WTC11 (cell line): ENCODE measurements around the gene EFCAB8. TPM values are rescaled to one million over a fixed set of nuclear protein-coding genes. Genes with fewer than 3 reads are reported as not detected.

ENCODE experiments used
- ATAC-seq: fragments of 200-7000 bp; cut with Tn5 transposase; 2 replicates; pipeline ENCODE4 v1.10.0; 2021; ENCODE audit warnings: mild to moderate bottlenecking, moderate library complexity
- CTCF ChIA-PET: fragments of 300-600 bp; sonication (Branson Sonifier 250); formaldehyde crosslinking; loops from one replicate; lab custom pipeline; 2021; ENCODE audit warnings: antibody characterized with exemption; lab: Charles Lee
- POLR2A ChIA-PET: fragments of 350-600 bp; sonication (Branson Sonifier 250); formaldehyde crosslinking; loops from one replicate; lab custom pipeline; 2021; ENCODE audit warnings: antibody characterized with exemption; lab: Charles Lee
- DNase-seq: peaks from one replicate; pipeline ENCODE4 v3.0.0; 2021; ENCODE audit warnings: low spot score
- H3K27ac Mint-ChIP-seq: 2 replicates; pipeline ENCODE4 v1.8.0; 2021; ENCODE audit warnings: mixed read lengths
- H3K27me3 Mint-ChIP-seq: 2 replicates; pipeline ENCODE4 v1.8.0; 2021; ENCODE audit warnings: low read depth, mild to moderate bottlenecking, moderate library complexity, mixed read lengths
- H3K36me3 Mint-ChIP-seq: 2 replicates; pipeline ENCODE4 v1.8.0; 2021; ENCODE audit warnings: mixed read lengths
- H3K4me1 Mint-ChIP-seq: 2 replicates; pipeline ENCODE4 v1.8.0; 2022; ENCODE audit warnings: mixed read lengths
- H3K4me3 Mint-ChIP-seq: 2 replicates; pipeline ENCODE4 v1.8.0; 2021; ENCODE audit warnings: mild to moderate bottlenecking, moderate library complexity, mixed read lengths
- H3K9me3 Mint-ChIP-seq: 2 replicates; pipeline ENCODE4 v1.8.0; 2021; ENCODE audit warnings: mixed read lengths
- CBFB ChIP-seq: sonication (generic); formaldehyde crosslinking; IDR thresholded peaks from 2 replicates; pipeline ENCODE4 v1.8.1; 2022; ENCODE audit warnings: mild to moderate bottlenecking, low read depth, missing genetic modification reagents
- CREB1 ChIP-seq: sonication (generic); formaldehyde crosslinking; IDR thresholded peaks from 2 replicates; pipeline ENCODE4 v1.8.0; 2023; ENCODE audit warnings: mild to moderate bottlenecking, missing genetic modification reagents
- ESRRA ChIP-seq: sonication (generic); formaldehyde crosslinking; IDR thresholded peaks from 2 replicates; pipeline ENCODE4 v1.8.1; 2022; ENCODE audit warnings: mild to moderate bottlenecking, missing genetic modification reagents, borderline replicate concordance
- MXD4 ChIP-seq: fragments of 250-450 bp; sonication (Bioruptor Pico); IDR thresholded peaks from 2 replicates; pipeline ENCODE4 v1.8.0; 2021; ENCODE audit warnings: mild to moderate bottlenecking, moderate library complexity, borderline replicate concordance
- NR3C1 ChIP-seq: sonication (generic); formaldehyde crosslinking; conservative IDR thresholded peaks from 2 replicates; pipeline ENCODE4 v1.8.1; 2023; ENCODE audit warnings: low read depth, mild to moderate bottlenecking, missing genetic modification reagents
- RELA ChIP-seq: sonication (generic); formaldehyde crosslinking; IDR thresholded peaks from 2 replicates; pipeline ENCODE4 v1.8.1; 2022; ENCODE audit warnings: missing genetic modification reagents, mild to moderate bottlenecking, borderline replicate concordance
- RORB ChIP-seq: fragments of 250-450 bp; sonication (Bioruptor Pico); IDR thresholded peaks from 2 replicates; pipeline ENCODE4 v1.9.0; 2021; ENCODE audit warnings: mild to moderate bottlenecking
- TEAD4 ChIP-seq: sonication (generic); formaldehyde crosslinking; IDR thresholded peaks from 2 replicates; pipeline ENCODE4 v1.8.0; 2022; ENCODE audit warnings: mild to moderate bottlenecking, missing genetic modification reagents
- ZNF263 ChIP-seq: sonication (generic); formaldehyde crosslinking; IDR thresholded peaks from 2 replicates; pipeline ENCODE4 v1.8.1; 2022; ENCODE audit warnings: low read depth, mild to moderate bottlenecking, moderate library complexity, missing genetic modification reagents
- total RNA-seq: library from RNA; stranded (reverse); gene quantifications from 3 replicates; pipeline ENCODE4 v1.2.3, GENCODE V29; 2021
- TF ChIP-seq, protein P1 (sequence below): sonication (generic); formaldehyde crosslinking; IDR thresholded peaks from 2 replicates; pipeline ENCODE4 v1.8.1; 2022; ENCODE audit warnings: mild to moderate bottlenecking, moderate library complexity, missing genetic modification reagents
- TF ChIP-seq, protein P2 (sequence below): sonication (generic); formaldehyde crosslinking; IDR thresholded peaks from 2 replicates; pipeline ENCODE4 v1.8.0; 2022; ENCODE audit warnings: mild to moderate bottlenecking, missing genetic modification reagents
- TF ChIP-seq, protein P3 (sequence below): sonication (generic); formaldehyde crosslinking; conservative IDR thresholded peaks from 2 replicates; pipeline ENCODE4 v1.8.1; 2023; ENCODE audit warnings: mild to moderate bottlenecking, low read depth, missing genetic modification reagents, moderate library complexity
- TF ChIP-seq, protein P4 (sequence below): fragments of 200-600 bp; IDR thresholded peaks from 2 replicates; pipeline ENCODE4 v1.8.0; 2022; ENCODE audit warnings: antibody characterized with exemption
- TF ChIP-seq, protein P5 (sequence below): sonication (generic); formaldehyde crosslinking; IDR thresholded peaks from 2 replicates; pipeline ENCODE4 v1.8.0; 2023; ENCODE audit warnings: missing genetic modification reagents
- TF ChIP-seq, protein P6 (sequence below): fragments of 250-450 bp; sonication (Bioruptor Pico); IDR thresholded peaks from 2 replicates; pipeline ENCODE4 v1.9.0; 2021; ENCODE audit warnings: mild to moderate bottlenecking, borderline replicate concordance
- TF ChIP-seq, protein P7 (sequence below): sonication (generic); formaldehyde crosslinking; IDR thresholded peaks from 2 replicates; pipeline ENCODE4 v1.8.0; 2023; ENCODE audit warnings: mild to moderate bottlenecking, missing genetic modification reagents
- TF ChIP-seq, protein P8 (sequence below): fragments of 250-450 bp; sonication (Bioruptor Pico); IDR thresholded peaks from 2 replicates; pipeline ENCODE4 v1.8.0; 2021; ENCODE audit warnings: mild to moderate bottlenecking
- TF ChIP-seq, protein P9 (sequence below): fragments of 250-450 bp; sonication (Bioruptor Pico); IDR thresholded peaks from 2 replicates; pipeline ENCODE4 v1.9.0; 2021; ENCODE audit warnings: mild to moderate bottlenecking
- TF ChIP-seq, protein P10 (sequence below): sonication (generic); formaldehyde crosslinking; IDR thresholded peaks from 2 replicates; pipeline ENCODE4 v1.8.0; 2022; ENCODE audit warnings: mild to moderate bottlenecking, missing genetic modification reagents

EFCAB8 gene
- total RNA-seq, 1 experiment from 2014 or later, result 0.17 TPM

DNA sequence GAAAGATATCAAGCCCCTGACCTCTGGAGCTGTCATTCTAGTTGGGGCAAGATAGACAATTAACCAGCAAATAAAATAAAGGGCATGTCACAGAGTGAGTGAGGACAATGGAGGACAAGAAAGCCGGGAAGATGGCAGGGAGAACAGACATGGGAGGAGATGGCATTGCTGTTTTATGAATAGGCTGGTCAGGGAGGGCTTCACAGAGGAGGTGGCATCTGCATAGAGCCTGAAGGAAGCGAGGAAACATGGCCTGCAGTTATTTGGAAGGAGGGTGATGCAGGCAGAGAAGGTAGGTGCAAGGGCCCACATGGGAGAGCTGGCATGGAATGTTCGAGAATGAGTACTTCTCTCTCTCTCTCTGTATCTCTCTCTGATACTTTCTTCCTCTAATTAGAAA is 63.7 kb downstream of the EFCAB8 start:
- H3K4me3 Mint-ChIP-seq, result no peak overlapping the region
- no peaks in the 10 kb centered on the region; the same call in 1 of the 2 replicates for H3K27me3 Mint-ChIP-seq
- no peaks in the 10 kb centered on the region for H3K4me1 Mint-ChIP-seq
- ChIA-PET CTCF (interaction anchor here (1.1 to 3.2 kb wide), 2 partner anchors 23 to 83 kb away, joined by 3 to 14 read pairs; no protein-coding TSS in a partner anchor), POLR2A (no interaction called here)
- no peak for ATAC-seq
- H3K36me3 Mint-ChIP-seq, result no peaks in the 10 kb centered on the region
- DNase-seq, result no peak
- peaks cover 6% of the 10 kb centered on the region; the same call in 1 of the 2 replicates for H3K9me3 Mint-ChIP-seq
- no peak overlapping the region for H3K27ac Mint-ChIP-seq
- TF ChIP-seq, protein P1, sequence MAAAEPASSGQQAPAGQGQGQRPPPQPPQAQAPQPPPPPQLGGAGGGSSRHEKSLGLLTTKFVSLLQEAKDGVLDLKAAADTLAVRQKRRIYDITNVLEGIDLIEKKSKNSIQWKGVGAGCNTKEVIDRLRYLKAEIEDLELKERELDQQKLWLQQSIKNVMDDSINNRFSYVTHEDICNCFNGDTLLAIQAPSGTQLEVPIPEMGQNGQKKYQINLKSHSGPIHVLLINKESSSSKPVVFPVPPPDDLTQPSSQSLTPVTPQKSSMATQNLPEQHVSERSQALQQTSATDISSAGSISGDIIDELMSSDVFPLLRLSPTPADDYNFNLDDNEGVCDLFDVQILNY (CRISPR knock-in tag), result no peak
- TF ChIP-seq, protein P2, sequence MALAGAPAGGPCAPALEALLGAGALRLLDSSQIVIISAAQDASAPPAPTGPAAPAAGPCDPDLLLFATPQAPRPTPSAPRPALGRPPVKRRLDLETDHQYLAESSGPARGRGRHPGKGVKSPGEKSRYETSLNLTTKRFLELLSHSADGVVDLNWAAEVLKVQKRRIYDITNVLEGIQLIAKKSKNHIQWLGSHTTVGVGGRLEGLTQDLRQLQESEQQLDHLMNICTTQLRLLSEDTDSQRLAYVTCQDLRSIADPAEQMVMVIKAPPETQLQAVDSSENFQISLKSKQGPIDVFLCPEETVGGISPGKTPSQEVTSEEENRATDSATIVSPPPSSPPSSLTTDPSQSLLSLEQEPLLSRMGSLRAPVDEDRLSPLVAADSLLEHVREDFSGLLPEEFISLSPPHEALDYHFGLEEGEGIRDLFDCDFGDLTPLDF (CRISPR knock-in tag), result no peak
- TF ChIP-seq RELA (CRISPR knock-in tag), result no peak
- no peak for TF ChIP-seq CREB1 (CRISPR knock-in tag)
- no peak for TF ChIP-seq MXD4
- TF ChIP-seq, protein P3, sequence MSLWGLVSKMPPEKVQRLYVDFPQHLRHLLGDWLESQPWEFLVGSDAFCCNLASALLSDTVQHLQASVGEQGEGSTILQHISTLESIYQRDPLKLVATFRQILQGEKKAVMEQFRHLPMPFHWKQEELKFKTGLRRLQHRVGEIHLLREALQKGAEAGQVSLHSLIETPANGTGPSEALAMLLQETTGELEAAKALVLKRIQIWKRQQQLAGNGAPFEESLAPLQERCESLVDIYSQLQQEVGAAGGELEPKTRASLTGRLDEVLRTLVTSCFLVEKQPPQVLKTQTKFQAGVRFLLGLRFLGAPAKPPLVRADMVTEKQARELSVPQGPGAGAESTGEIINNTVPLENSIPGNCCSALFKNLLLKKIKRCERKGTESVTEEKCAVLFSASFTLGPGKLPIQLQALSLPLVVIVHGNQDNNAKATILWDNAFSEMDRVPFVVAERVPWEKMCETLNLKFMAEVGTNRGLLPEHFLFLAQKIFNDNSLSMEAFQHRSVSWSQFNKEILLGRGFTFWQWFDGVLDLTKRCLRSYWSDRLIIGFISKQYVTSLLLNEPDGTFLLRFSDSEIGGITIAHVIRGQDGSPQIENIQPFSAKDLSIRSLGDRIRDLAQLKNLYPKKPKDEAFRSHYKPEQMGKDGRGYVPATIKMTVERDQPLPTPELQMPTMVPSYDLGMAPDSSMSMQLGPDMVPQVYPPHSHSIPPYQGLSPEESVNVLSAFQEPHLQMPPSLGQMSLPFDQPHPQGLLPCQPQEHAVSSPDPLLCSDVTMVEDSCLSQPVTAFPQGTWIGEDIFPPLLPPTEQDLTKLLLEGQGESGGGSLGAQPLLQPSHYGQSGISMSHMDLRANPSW, result no peak
- TF ChIP-seq CBFB (CRISPR knock-in tag), result no peak
- TF ChIP-seq RORB (CRISPR knock-in tag), result no peak
- TF ChIP-seq TEAD4, result no peak
- TF ChIP-seq, protein P4, sequence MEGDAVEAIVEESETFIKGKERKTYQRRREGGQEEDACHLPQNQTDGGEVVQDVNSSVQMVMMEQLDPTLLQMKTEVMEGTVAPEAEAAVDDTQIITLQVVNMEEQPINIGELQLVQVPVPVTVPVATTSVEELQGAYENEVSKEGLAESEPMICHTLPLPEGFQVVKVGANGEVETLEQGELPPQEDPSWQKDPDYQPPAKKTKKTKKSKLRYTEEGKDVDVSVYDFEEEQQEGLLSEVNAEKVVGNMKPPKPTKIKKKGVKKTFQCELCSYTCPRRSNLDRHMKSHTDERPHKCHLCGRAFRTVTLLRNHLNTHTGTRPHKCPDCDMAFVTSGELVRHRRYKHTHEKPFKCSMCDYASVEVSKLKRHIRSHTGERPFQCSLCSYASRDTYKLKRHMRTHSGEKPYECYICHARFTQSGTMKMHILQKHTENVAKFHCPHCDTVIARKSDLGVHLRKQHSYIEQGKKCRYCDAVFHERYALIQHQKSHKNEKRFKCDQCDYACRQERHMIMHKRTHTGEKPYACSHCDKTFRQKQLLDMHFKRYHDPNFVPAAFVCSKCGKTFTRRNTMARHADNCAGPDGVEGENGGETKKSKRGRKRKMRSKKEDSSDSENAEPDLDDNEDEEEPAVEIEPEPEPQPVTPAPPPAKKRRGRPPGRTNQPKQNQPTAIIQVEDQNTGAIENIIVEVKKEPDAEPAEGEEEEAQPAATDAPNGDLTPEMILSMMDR, result no peak
- TF ChIP-seq NR3C1 (CRISPR knock-in tag), result no peak
- TF ChIP-seq, protein P5, sequence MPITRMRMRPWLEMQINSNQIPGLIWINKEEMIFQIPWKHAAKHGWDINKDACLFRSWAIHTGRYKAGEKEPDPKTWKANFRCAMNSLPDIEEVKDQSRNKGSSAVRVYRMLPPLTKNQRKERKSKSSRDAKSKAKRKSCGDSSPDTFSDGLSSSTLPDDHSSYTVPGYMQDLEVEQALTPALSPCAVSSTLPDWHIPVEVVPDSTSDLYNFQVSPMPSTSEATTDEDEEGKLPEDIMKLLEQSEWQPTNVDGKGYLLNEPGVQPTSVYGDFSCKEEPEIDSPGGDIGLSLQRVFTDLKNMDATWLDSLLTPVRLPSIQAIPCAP (CRISPR knock-in tag), result no peak
- TF ChIP-seq, protein P6, sequence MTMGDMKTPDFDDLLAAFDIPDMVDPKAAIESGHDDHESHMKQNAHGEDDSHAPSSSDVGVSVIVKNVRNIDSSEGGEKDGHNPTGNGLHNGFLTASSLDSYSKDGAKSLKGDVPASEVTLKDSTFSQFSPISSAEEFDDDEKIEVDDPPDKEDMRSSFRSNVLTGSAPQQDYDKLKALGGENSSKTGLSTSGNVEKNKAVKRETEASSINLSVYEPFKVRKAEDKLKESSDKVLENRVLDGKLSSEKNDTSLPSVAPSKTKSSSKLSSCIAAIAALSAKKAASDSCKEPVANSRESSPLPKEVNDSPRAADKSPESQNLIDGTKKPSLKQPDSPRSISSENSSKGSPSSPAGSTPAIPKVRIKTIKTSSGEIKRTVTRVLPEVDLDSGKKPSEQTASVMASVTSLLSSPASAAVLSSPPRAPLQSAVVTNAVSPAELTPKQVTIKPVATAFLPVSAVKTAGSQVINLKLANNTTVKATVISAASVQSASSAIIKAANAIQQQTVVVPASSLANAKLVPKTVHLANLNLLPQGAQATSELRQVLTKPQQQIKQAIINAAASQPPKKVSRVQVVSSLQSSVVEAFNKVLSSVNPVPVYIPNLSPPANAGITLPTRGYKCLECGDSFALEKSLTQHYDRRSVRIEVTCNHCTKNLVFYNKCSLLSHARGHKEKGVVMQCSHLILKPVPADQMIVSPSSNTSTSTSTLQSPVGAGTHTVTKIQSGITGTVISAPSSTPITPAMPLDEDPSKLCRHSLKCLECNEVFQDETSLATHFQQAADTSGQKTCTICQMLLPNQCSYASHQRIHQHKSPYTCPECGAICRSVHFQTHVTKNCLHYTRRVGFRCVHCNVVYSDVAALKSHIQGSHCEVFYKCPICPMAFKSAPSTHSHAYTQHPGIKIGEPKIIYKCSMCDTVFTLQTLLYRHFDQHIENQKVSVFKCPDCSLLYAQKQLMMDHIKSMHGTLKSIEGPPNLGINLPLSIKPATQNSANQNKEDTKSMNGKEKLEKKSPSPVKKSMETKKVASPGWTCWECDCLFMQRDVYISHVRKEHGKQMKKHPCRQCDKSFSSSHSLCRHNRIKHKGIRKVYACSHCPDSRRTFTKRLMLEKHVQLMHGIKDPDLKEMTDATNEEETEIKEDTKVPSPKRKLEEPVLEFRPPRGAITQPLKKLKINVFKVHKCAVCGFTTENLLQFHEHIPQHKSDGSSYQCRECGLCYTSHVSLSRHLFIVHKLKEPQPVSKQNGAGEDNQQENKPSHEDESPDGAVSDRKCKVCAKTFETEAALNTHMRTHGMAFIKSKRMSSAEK, result no peak
- no peak for TF ChIP-seq ZNF263 (CRISPR knock-in tag)
- TF ChIP-seq, protein P7, sequence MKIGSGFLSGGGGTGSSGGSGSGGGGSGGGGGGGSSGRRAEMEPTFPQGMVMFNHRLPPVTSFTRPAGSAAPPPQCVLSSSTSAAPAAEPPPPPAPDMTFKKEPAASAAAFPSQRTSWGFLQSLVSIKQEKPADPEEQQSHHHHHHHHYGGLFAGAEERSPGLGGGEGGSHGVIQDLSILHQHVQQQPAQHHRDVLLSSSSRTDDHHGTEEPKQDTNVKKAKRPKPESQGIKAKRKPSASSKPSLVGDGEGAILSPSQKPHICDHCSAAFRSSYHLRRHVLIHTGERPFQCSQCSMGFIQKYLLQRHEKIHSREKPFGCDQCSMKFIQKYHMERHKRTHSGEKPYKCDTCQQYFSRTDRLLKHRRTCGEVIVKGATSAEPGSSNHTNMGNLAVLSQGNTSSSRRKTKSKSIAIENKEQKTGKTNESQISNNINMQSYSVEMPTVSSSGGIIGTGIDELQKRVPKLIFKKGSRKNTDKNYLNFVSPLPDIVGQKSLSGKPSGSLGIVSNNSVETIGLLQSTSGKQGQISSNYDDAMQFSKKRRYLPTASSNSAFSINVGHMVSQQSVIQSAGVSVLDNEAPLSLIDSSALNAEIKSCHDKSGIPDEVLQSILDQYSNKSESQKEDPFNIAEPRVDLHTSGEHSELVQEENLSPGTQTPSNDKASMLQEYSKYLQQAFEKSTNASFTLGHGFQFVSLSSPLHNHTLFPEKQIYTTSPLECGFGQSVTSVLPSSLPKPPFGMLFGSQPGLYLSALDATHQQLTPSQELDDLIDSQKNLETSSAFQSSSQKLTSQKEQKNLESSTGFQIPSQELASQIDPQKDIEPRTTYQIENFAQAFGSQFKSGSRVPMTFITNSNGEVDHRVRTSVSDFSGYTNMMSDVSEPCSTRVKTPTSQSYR, result no peak
- no peak for TF ChIP-seq ESRRA (CRISPR knock-in tag)
- TF ChIP-seq, protein P8, sequence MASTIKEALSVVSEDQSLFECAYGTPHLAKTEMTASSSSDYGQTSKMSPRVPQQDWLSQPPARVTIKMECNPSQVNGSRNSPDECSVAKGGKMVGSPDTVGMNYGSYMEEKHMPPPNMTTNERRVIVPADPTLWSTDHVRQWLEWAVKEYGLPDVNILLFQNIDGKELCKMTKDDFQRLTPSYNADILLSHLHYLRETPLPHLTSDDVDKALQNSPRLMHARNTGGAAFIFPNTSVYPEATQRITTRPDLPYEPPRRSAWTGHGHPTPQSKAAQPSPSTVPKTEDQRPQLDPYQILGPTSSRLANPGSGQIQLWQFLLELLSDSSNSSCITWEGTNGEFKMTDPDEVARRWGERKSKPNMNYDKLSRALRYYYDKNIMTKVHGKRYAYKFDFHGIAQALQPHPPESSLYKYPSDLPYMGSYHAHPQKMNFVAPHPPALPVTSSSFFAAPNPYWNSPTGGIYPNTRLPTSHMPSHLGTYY (CRISPR knock-in tag), result no peak
- TF ChIP-seq, protein P9, sequence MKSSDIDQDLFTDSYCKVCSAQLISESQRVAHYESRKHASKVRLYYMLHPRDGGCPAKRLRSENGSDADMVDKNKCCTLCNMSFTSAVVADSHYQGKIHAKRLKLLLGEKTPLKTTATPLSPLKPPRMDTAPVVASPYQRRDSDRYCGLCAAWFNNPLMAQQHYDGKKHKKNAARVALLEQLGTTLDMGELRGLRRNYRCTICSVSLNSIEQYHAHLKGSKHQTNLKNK (CRISPR knock-in tag), result no peak
- TF ChIP-seq, protein P10, sequence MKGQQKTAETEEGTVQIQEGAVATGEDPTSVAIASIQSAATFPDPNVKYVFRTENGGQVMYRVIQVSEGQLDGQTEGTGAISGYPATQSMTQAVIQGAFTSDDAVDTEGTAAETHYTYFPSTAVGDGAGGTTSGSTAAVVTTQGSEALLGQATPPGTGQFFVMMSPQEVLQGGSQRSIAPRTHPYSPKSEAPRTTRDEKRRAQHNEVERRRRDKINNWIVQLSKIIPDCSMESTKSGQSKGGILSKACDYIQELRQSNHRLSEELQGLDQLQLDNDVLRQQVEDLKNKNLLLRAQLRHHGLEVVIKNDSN (CRISPR knock-in tag), result no peak
